ENCODE results near the gene ZNF592.
"Not testable (repeated sequence)": the region's sequence is repeated elsewhere in the genome, so short reads cannot be mapped to it uniquely, and the experiment has no call there.

The ZNF592 gene

GRCh38 chr15:84747416-84748273, 747 bp upstream of the ZNF592 start:
- no peaks in the 10 kb centered on the region for H3K27me3 ChIP-seq (ENCODE audit: insufficient read depth, poor library complexity, severe bottlenecking)
- peak overlapping the region; percentile 89 for H3K27ac ChIP-seq (replicated peaks)
- TF ChIP-seq CTCF (IDR thresholded peaks at IDR 0.05; ENCODE audit: insufficient read depth, low read length) (no peak), POLR2AphosphoS5 (IDR thresholded peaks at IDR 0.05; ENCODE audit: low read depth) (0 out of 2 replicates have a peak, but pooled peaks have one; percentile 4)
- H3K4me3 ChIP-seq (replicated peaks; ENCODE audit: insufficient read depth, low read length), result peak overlapping the region; percentile 70
- DNase-seq (ENCODE audit: low read depth in 1 of 2, low spot score in 1 of 2), result peak; percentile 60 to 81

- TF ChIP-seq GABPA (IDR thresholded peaks at IDR 0.05; ENCODE audit: low read depth) (no peak), REST (IDR thresholded peaks at IDR 0.05; ENCODE audit: insufficient replicate concordance, low read depth) (no peak), CTCF (IDR thresholded peaks at IDR 0.05; ENCODE audit: insufficient read depth, low read length) (no peak), POLR2AphosphoS5 (IDR thresholded peaks at IDR 0.05; ENCODE audit: low read depth) (peak; percentile 71; the same call in 1 of the 2 replicates), SPI1 (IDR thresholded peaks at IDR 0.05; ENCODE audit: borderline replicate concordance, low read depth) (no peak)
- Histone ChIP-seq H3K27me3 (ENCODE audit: insufficient read depth, poor library complexity, severe bottlenecking) (no peaks in the 10 kb centered on the region), H3K27ac (replicated peaks) (peak overlapping the region; percentile 83), H3K4me3 (replicated peaks; ENCODE audit: insufficient read depth, low read length) (peak overlapping the region; percentile 91)
- peak in 1 of 2 experiments; percentile 76 for DNase-seq (ENCODE audit: low read depth in 1 of 2, low spot score in 1 of 2)
These were observed 959 bp downstream of the ZNF592 start for GRCh38 chr15:84749111-84749991.

GRCh38 chr15:84750583-84751092, 2.2 kb downstream of the ZNF592 start:
- Histone ChIP-seq H3K4me3 (replicated peaks; ENCODE audit: insufficient read depth, low read length) (peak overlapping the region; percentile 91), H3K27ac (replicated peaks) (peak overlapping the region; percentile 83), H3K27me3 (ENCODE audit: insufficient read depth, poor library complexity, severe bottlenecking) (no peaks in the 10 kb centered on the region)
- peak; percentile 55 to 71 for DNase-seq (ENCODE audit: low read depth in 1 of 2, low spot score in 1 of 2)
- no peak for TF ChIP-seq CTCF (IDR thresholded peaks at IDR 0.05; ENCODE audit: insufficient read depth, low read length)
- TF ChIP-seq SPI1 (IDR thresholded peaks at IDR 0.05; ENCODE audit: borderline replicate concordance, low read depth), result peak; percentile 90

GRCh38 chr15:84751721-84752120, 3.3 kb downstream of the ZNF592 start:
- H3K27ac ChIP-seq (replicated peaks); H3K4me3 ChIP-seq (replicated peaks; ENCODE audit: insufficient read depth, low read length); H3K27me3 ChIP-seq (ENCODE audit: insufficient read depth, poor library complexity, severe bottlenecking); DNase-seq (ENCODE audit: low read depth in 1 of 2, low spot score in 1 of 2): not testable (repeated sequence)

Measured in HL-60 (cell line).